Glomerular endothelial cell (primary cell): ENCODE data around the gene FBXL17. TPM values are rescaled to one million over a fixed set of nuclear protein-coding genes. Genes with fewer than 3 reads are reported as not detected.
A peak's percentile ranks its signal among the peaks of the same experiment; 100 is the strongest.

ENCODE experiments used
- DNase-seq: peaks from one replicate; pipeline ENCODE4 v3.0.0-alpha.2; 2011; ENCODE audit warnings: low read depth, low spot score; ENCODE audit errors: extremely low read depth
- total RNA-seq: library from RNA; depleted of rRNA; stranded (reverse); fragments of >200 nt; gene quantifications from 2 replicates; pipeline ENCODE4 v1.2.3, GENCODE V29; 2015

FBXL17 gene
- total RNA-seq, 1 donor from 2014 or later = 10.6 TPM

GRCh38 chr5:108025957-108026356 lies 355.9 kb downstream of the FBXL17 start:
- DNase-seq = no peak

GRCh38 chr5:108024986-108025385 lies 356.9 kb downstream of the FBXL17 start:
- DNase-seq = no peak

- no peak for DNase-seq
Measured at GRCh38 chr5:108016101-108016500, 365.8 kb downstream of the FBXL17 start.

GRCh38 chr5:108006791-108007190 lies 375.1 kb downstream of the FBXL17 start:
- no peak for DNase-seq

- peak; percentile 44 for DNase-seq
Measured at GRCh38 chr5:108003178-108003577, 378.7 kb downstream of the FBXL17 start.

- DNase-seq = no peak
Measured at GRCh38 chr5:108001222-108001621, 380.7 kb downstream of the FBXL17 start.

- no peak for DNase-seq
Measured at GRCh38 chr5:107997338-107997980, 384.4 kb downstream of the FBXL17 start.

- no peak for DNase-seq
Measured at GRCh38 chr5:107993341-107993740, 388.6 kb downstream of the FBXL17 start.

- DNase-seq = no peak
Measured at GRCh38 chr5:107990881-107991810, 390.8 kb downstream of the FBXL17 start.

GRCh38 chr5:107985144-107985543 lies 396.8 kb downstream of the FBXL17 start:
- DNase-seq = no peak

GRCh38 chr5:107982703-107983425 lies 399.0 kb downstream of the FBXL17 start:
- DNase-seq = no peak

- DNase-seq = no peak
Measured at GRCh38 chr5:107980923-107981692, 400.8 kb downstream of the FBXL17 start.

- DNase-seq = no peak
Measured at GRCh38 chr5:107979900-107980299, 402.0 kb downstream of the FBXL17 start.

GRCh38 chr5:107979291-107979690 lies 402.6 kb downstream of the FBXL17 start:
- no peak for DNase-seq

GRCh38 chr5:107977550-107978071 lies 404.3 kb downstream of the FBXL17 start:
- no peak for DNase-seq

- DNase-seq = no peak
Measured at GRCh38 chr5:107975568-107975967, 406.3 kb downstream of the FBXL17 start.

GRCh38 chr5:107971846-107972245 lies 410.1 kb downstream of the FBXL17 start:
- no peak for DNase-seq

GRCh38 chr5:107969847-107970246 lies 412.1 kb downstream of the FBXL17 start:
- DNase-seq = no peak

- DNase-seq = no peak
Measured at GRCh38 chr5:107968998-107969397, 412.9 kb downstream of the FBXL17 start.

GRCh38 chr5:107968406-107968843 lies 413.5 kb downstream of the FBXL17 start:
- DNase-seq = no peak
